Keratinocyte (primary cell): Measurements from ENCODE around the gene IGSF23.

ENCODE experiments used
- EZH2 ChIP-seq: IDR thresholded peaks from one replicate; pipeline ENCODE4 v1.6.1; 2012; ENCODE audit warnings: inconsistent platforms, mild to moderate bottlenecking, low read length, moderate library complexity
- TF ChIP-seq, protein P1 (sequence below), 3 experiments: IDR thresholded peaks in 1 of 3; conservative IDR thresholded peaks in 1 of 3; optimal IDR thresholded peaks in 1 of 3; 2 replicates in 2 of 3; 3 replicates in 1 of 3; pipeline versions ENCODE3 to v1.5.1; 2011; ENCODE audit warnings: low read length in 3 of 3, mild to moderate bottlenecking in 3 of 3, moderate library complexity in 2 of 3, control low read depth in 1 of 3, inconsistent platforms in 1 of 3; ENCODE audit not compliant: insufficient read depth in 2 of 3; ENCODE audit errors: extremely low read depth in 1 of 3

DNA sequence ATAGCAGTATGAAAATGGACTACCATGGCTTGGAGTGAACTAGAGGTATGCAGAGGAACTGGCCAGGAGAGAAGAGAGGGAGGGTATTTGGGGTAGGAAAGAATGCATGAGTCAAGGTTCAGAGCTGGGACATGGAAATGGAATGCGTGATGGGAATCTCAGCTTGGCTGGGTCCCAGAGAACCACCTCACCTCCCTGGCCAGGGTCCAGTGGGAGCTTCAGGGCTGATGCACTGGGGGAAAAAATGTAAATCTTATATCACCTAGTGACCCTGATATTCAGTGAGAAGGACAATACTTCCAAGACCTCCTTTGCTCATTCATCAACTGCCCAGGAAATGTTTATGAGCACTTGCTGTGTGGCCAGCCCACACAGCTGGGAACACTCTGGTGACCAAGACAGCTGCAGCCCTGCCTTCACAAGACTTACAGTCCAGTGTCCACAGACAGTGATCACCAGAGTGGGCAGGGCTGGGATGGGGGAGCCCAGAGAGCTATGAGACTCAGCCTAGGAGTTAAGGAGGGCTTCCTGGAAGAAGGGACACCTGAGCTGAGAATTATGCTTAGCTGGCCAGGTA, 12.8 kb downstream of the IGSF23 start:
- no peak for TF ChIP-seq EZH2
- TF ChIP-seq, protein P1, sequence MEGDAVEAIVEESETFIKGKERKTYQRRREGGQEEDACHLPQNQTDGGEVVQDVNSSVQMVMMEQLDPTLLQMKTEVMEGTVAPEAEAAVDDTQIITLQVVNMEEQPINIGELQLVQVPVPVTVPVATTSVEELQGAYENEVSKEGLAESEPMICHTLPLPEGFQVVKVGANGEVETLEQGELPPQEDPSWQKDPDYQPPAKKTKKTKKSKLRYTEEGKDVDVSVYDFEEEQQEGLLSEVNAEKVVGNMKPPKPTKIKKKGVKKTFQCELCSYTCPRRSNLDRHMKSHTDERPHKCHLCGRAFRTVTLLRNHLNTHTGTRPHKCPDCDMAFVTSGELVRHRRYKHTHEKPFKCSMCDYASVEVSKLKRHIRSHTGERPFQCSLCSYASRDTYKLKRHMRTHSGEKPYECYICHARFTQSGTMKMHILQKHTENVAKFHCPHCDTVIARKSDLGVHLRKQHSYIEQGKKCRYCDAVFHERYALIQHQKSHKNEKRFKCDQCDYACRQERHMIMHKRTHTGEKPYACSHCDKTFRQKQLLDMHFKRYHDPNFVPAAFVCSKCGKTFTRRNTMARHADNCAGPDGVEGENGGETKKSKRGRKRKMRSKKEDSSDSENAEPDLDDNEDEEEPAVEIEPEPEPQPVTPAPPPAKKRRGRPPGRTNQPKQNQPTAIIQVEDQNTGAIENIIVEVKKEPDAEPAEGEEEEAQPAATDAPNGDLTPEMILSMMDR (optimal IDR thresholded peaks at IDR 0.05 in 1 of 3, IDR thresholded peaks at IDR 0.05 in 1 of 3, conservative IDR thresholded peaks at IDR 0.05 in 1 of 3; ENCODE audit: extremely low read depth in 1 of 3, insufficient read depth in 2 of 3, low read length in 3 of 3) = no peak
